Measurements from ENCODE around the gene TAF4B. TPM values are rescaled to one million over a fixed set of nuclear protein-coding genes. Genes with fewer than 3 reads are reported as not detected.

TAF4B gene
- polyA plus RNA-seq, 1 of the 3 experiments (the other 2 are of a cell fraction): 1.3 TPM

- Histone ChIP-seq H2AFZ (ENCODE audit: low read depth) (no peak overlapping the region), H3K9ac (no peak overlapping the region), H3K4me3 (ENCODE audit: low read depth in 2 of 2, low read length in 1 of 2) (no peak overlapping the region), H3K36me3 (replicated peaks in 1 of 2; ENCODE audit: control insufficient read depth in 1 of 2, insufficient read depth in 2 of 2, low read length in 1 of 2) (no peaks in the 10 kb centered on the region), H3K27me3 (ENCODE audit: insufficient read depth) (no peaks in the 10 kb centered on the region), H3K4me2 (no peak overlapping the region), H3K9me3 (no peaks in the 10 kb centered on the region), H3K79me2 (ENCODE audit: insufficient read depth) (no peaks in the 10 kb centered on the region), H3K9me2 (no peaks in the 10 kb centered on the region), H3F3A (replicated peaks; ENCODE audit: insufficient read depth) (peaks cover 3% of the 10 kb centered on the region), H4K20me1 (ENCODE audit: insufficient read depth) (no peaks in the 10 kb centered on the region), H3K27ac (ENCODE audit: low read depth in 2 of 2, low read length in 1 of 2) (no peak overlapping the region), H3K4me1 (ENCODE audit: control insufficient read depth in 1 of 2, insufficient read depth in 2 of 2, low read depth in 1 of 2, low read length in 1 of 2) (no peaks in the 10 kb centered on the region; a peak in 1 of 4 replicates)
- ChIA-PET POLR2A (no interaction called here), CTCF (no interaction called here)
- TF ChIP-seq FOSL2 (IDR thresholded peaks at IDR 0.05; ENCODE audit: borderline replicate concordance, low read depth) (no peak), RFX5 (IDR thresholded peaks at IDR 0.05; ENCODE audit: low read length) (no peak), JUND (IDR thresholded peaks at IDR 0.05) (no peak), MAX (IDR thresholded peaks at IDR 0.05; ENCODE audit: low read depth) (no peak), MXI1 (IDR thresholded peaks at IDR 0.05; ENCODE audit: low read depth, low read length) (no peak), RAD21 (IDR thresholded peaks at IDR 0.05; ENCODE audit: low read length) (no peak), USF2 (IDR thresholded peaks at IDR 0.05; ENCODE audit: borderline replicate concordance, low read depth, low read length) (no peak), EZH2phosphoT487 (IDR thresholded peaks at IDR 0.05; ENCODE audit: borderline replicate concordance, low read depth) (no peak), YY1 (IDR thresholded peaks at IDR 0.05; ENCODE audit: low read depth) (no peak), RCOR1 (IDR thresholded peaks at IDR 0.05; ENCODE audit: low read length) (no peak), FOXJ3 (CRISPR knock-in tag; IDR thresholded peaks at IDR 0.05) (no peak), SMC3 (IDR thresholded peaks at IDR 0.05; ENCODE audit: low read depth, low read length) (no peak), EP300 (IDR thresholded peaks at IDR 0.05; ENCODE audit: borderline replicate concordance in 1 of 2, low read depth in 1 of 2, low read length in 1 of 2) (no peak), TEAD4 (IDR thresholded peaks at IDR 0.05; ENCODE audit: borderline replicate concordance, insufficient read depth) (no peak), NFIC (IDR thresholded peaks at IDR 0.05; ENCODE audit: borderline replicate concordance) (no peak), GATA2 (CRISPR knock-in tag; IDR thresholded peaks at IDR 0.05) (no peak)
- no peak for DNase-seq
- WGBS (ENCODE audit: low lambda C conversion rate): 67% methylated on average over 1 of the region's 1 CpG
Measured at GRCh38 chr18:26367425-26367824, 141.2 kb downstream of the TAF4B start.

- Histone ChIP-seq H4K20me1 (ENCODE audit: insufficient read depth) (no peaks in the 10 kb centered on the region), H3K79me2 (ENCODE audit: insufficient read depth) (no peaks in the 10 kb centered on the region), H3F3A (replicated peaks; ENCODE audit: insufficient read depth) (no peaks in the 10 kb centered on the region), H3K9me3 (no peaks in the 10 kb centered on the region), H3K4me2 (no peak overlapping the region), H3K36me3 (replicated peaks in 1 of 2; ENCODE audit: control insufficient read depth in 1 of 2, insufficient read depth in 2 of 2, low read length in 1 of 2) (no peaks in the 10 kb centered on the region), H3K4me1 (ENCODE audit: control insufficient read depth in 1 of 2, insufficient read depth in 2 of 2, low read depth in 1 of 2, low read length in 1 of 2) (no peaks in the 10 kb centered on the region; a peak in 1 of 4 replicates), H3K4me3 (ENCODE audit: low read depth in 2 of 2, low read length in 1 of 2) (no peak overlapping the region), H3K9ac (no peak overlapping the region), H2AFZ (ENCODE audit: low read depth) (no peak overlapping the region), H3K9me2 (no peaks in the 10 kb centered on the region), H3K27me3 (ENCODE audit: insufficient read depth) (no peaks in the 10 kb centered on the region), H3K27ac (ENCODE audit: low read depth in 2 of 2, low read length in 1 of 2) (no peak overlapping the region)
- WGBS (ENCODE audit: low lambda C conversion rate): 55% methylated on average over 1 of the region's 1 CpG
- no peak for TF ChIP-seq TAF1 (IDR thresholded peaks at IDR 0.05; ENCODE audit: borderline replicate concordance, low read depth, low read length)
- TF ChIP-seq MXI1 (IDR thresholded peaks at IDR 0.05; ENCODE audit: low read depth, low read length): no peak
- no peak for TF ChIP-seq USF2 (IDR thresholded peaks at IDR 0.05; ENCODE audit: borderline replicate concordance, low read depth, low read length)
- TF ChIP-seq FOXM1 (IDR thresholded peaks at IDR 0.05; ENCODE audit: low read depth): no peak
- no peak for TF ChIP-seq NRF1 (IDR thresholded peaks at IDR 0.05; ENCODE audit: low read depth, low read length)
- ChIA-PET CTCF (interaction anchor here (1.7 kb wide), 1 partner anchor 13 kb away, joined by 10 read pairs; no protein-coding TSS in a partner anchor), POLR2A (no interaction called here)
- DNase-seq: no peak
Measured at GRCh38 chr18:26370037-26370436, 143.8 kb downstream of the TAF4B start.

All from SK-N-SH (cell line).